ENCODE measurements around the gene SDR39U1. TPM values are rescaled to one million over a fixed set of nuclear protein-coding genes. Genes with fewer than 3 reads are reported as not detected.

Gene SDR39U1
- total RNA-seq, 2 donors from 2014 or later: 40.4 to 41.3 TPM

- Histone ChIP-seq H3K9me3 (ENCODE audit: control insufficient read depth, low read length) (no peaks in the 10 kb centered on the region), H3K27me3 (ENCODE audit: control insufficient read depth, insufficient read depth, low read length, poor library complexity, severe bottlenecking) (no peaks in the 10 kb centered on the region), H3K36me3 (ENCODE audit: control insufficient read depth, insufficient read depth, low read length) (no peaks in the 10 kb centered on the region), H3K27ac (ENCODE audit: low read depth, low read length) (no peak overlapping the region), H3K4me1 (ENCODE audit: control insufficient read depth, insufficient read depth, low read length) (no peaks in the 10 kb centered on the region), H3K9ac (ENCODE audit: extremely low read depth, low read length, poor library complexity, severe bottlenecking) (no peak overlapping the region), H3K4me3 (ENCODE audit: low read length) (no peak overlapping the region)
- Mint-ChIP-seq H3K4me3 (no peak overlapping the region), H3K4me1 (no peaks in the 10 kb centered on the region), H3K36me3 (ENCODE audit: low read depth) (no peaks in the 10 kb centered on the region), H3K27me3 (ENCODE audit: insufficient read depth) (no peaks in the 10 kb centered on the region), H3K27ac (no peak overlapping the region), H3K9me3 (no peaks in the 10 kb centered on the region)
- 33 to 58% methylated on average over 3 to 5 of the region's 5 CpGs for whole genome bisulfite sequencing, 2 experiments (ENCODE audit: insufficient coverage in 1 of 2, insufficient read length in 1 of 2)
- no peak for TF ChIP-seq CTCF (conservative IDR thresholded peaks at IDR 0.05)
- DNase-seq: no peak
These were observed 20.7 kb upstream of the SDR39U1 start for GRCh38 chr14:24463017-24463883.

GRCh38 chr14:24461336-24461735 is 18.8 kb upstream of the SDR39U1 start:
- no peaks in the 10 kb centered on the region for H3K4me1 Mint-ChIP-seq
- no peak for TF ChIP-seq CTCF (conservative IDR thresholded peaks at IDR 0.05)

GRCh38 chr14:24459331-24459730 is 16.8 kb upstream of the SDR39U1 start:
- Histone ChIP-seq H3K36me3 (ENCODE audit: control insufficient read depth, insufficient read depth, low read length) (peaks cover 3% of the 10 kb centered on the region), H3K27ac (ENCODE audit: low read depth, low read length) (no peak overlapping the region), H3K4me3 (ENCODE audit: low read length) (no peak overlapping the region), H3K9ac (ENCODE audit: extremely low read depth, low read length, poor library complexity, severe bottlenecking) (no peak overlapping the region), H3K9me3 (ENCODE audit: control insufficient read depth, low read length) (peaks cover 28% of the 10 kb centered on the region), H3K4me1 (ENCODE audit: control insufficient read depth, insufficient read depth, low read length) (no peaks in the 10 kb centered on the region), H3K27me3 (ENCODE audit: control insufficient read depth, insufficient read depth, low read length, poor library complexity, severe bottlenecking) (no peaks in the 10 kb centered on the region)
- no peak overlapping the region for H3K27ac Mint-ChIP-seq
- no peak overlapping the region for H3K4me3 Mint-ChIP-seq
- 88 to 92% methylated on average over 1 to 3 of the region's 3 CpGs for WGBS, 2 experiments (ENCODE audit: insufficient coverage in 1 of 2, insufficient read length in 1 of 2)
- peaks cover 2% of the 10 kb centered on the region for H3K27me3 Mint-ChIP-seq (ENCODE audit: insufficient read depth)
- no peak for TF ChIP-seq CTCF (conservative IDR thresholded peaks at IDR 0.05)
- no peaks in the 10 kb centered on the region for H3K4me1 Mint-ChIP-seq
- H3K36me3 Mint-ChIP-seq (ENCODE audit: low read depth): peaks cover 16% of the 10 kb centered on the region
- DNase-seq: no peak
- peaks cover 18% of the 10 kb centered on the region for H3K9me3 Mint-ChIP-seq

More at GRCh38 chr14:24461336-24461735, 18.8 kb upstream of the SDR39U1 start:
- Histone ChIP-seq H3K4me3 (ENCODE audit: low read length) (no peak overlapping the region), H3K36me3 (ENCODE audit: control insufficient read depth, insufficient read depth, low read length) (no peaks in the 10 kb centered on the region), H3K9me3 (ENCODE audit: control insufficient read depth, low read length) (peaks cover 9% of the 10 kb centered on the region), H3K27me3 (ENCODE audit: control insufficient read depth, insufficient read depth, low read length, poor library complexity, severe bottlenecking) (no peaks in the 10 kb centered on the region), H3K9ac (ENCODE audit: extremely low read depth, low read length, poor library complexity, severe bottlenecking) (no peak overlapping the region), H3K27ac (ENCODE audit: low read depth, low read length) (no peak overlapping the region), H3K4me1 (ENCODE audit: control insufficient read depth, insufficient read depth, low read length) (no peaks in the 10 kb centered on the region)
- peaks cover 7% of the 10 kb centered on the region for H3K9me3 Mint-ChIP-seq
- peaks cover 8% of the 10 kb centered on the region for H3K36me3 Mint-ChIP-seq (ENCODE audit: low read depth)
- no peak for DNase-seq
- H3K4me3 Mint-ChIP-seq: no peak overlapping the region
- no peak overlapping the region for H3K27ac Mint-ChIP-seq
- H3K27me3 Mint-ChIP-seq (ENCODE audit: insufficient read depth): peaks cover 1% of the 10 kb centered on the region
